HG03108 (cell line): ENCODE data around the gene TRPC3.
A peak's percentile ranks its signal among the peaks of the same experiment; 100 is the strongest.

Experiments
- ATAC-seq: cut with Tn5 transposase; IDR thresholded peaks from one replicate; pipeline ENCODE4 v1.9.1; 2021; ENCODE audit warnings: moderate library complexity; ENCODE audit not compliant: unreplicated experiment

TRPC3 gene

DNA sequence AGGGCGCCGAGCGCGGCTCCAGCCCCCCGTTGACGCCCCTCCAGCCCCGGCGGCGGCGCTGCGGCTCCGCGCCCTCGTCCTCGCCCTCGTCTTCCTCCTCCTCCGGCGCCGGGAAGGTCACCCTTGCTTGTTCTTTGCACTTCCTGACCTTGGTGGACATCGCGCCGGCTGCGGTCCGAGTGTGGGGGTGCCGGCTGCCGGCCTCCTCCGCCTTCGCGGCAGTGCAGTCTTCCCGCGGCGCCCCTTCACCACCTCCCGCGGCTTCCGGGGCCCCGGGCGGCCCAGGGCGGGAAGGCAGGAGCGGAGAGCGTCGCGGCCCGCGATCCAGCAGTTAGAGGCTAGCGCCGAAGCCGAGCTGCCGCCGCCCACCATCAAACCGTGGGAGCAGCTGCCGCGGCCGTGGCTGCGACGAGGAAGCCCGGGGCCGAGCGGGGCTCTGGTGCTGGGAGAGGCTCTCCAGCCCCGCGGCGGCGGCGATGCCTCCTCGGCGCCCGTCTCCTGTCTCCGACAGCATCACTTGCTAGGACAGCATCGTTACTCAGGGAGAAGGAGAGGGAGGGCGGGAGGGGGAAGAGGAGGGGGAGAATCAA is at the start of gene TRPC3:
Gene TRPC3, minus strand, starts transcription at position 540 of the 590 bp plus-strand sequence. Its CDS starts 380 bp downstream, at position 160.
- no peak for ATAC-seq

DNA sequence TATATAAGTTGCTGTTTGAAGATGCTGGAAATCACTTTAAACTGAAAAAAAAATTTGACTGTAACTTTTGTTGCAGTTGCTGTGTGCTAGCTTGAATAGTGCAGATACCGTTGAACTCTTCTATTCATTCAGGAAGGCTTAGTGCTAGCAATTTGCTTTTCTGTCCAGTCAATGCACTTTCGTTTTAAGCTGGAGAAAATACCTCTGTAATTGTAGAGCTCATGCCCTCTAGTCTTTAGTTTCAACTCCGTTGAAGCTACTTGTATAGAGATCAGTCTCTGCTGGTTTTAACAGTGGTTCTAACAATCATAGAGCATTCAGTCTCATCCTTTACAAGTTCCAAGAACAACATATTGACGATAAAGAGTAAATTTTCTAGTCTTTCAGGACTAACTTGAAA is 49.0 kb upstream of the TRPC3 start:
- no peak for ATAC-seq

DNA sequence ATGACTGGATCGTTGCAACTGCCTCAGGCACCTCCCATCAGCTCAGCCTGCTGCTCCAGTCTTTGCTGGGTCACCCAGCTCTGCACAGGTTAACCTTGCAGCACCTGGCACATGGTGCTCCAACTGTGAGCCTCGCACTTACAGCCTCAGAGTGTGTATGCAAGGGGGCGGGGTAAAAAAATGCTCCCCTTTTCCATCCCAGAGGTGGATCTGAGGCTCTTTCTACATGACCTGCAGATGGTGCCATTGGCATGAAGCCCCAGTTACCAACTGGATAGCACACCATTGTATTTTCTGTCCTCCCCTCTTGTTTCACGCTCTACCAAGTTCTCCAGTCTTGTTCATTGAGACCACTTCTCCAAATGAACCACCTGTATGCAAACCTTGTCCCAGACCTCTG is 46.2 kb upstream of the TRPC3 start:
- no peak for ATAC-seq

GRCh38 chr4:121995790-121996537 is 44.1 kb upstream of the TRPC3 start:
- ATAC-seq: no peak

DNA sequence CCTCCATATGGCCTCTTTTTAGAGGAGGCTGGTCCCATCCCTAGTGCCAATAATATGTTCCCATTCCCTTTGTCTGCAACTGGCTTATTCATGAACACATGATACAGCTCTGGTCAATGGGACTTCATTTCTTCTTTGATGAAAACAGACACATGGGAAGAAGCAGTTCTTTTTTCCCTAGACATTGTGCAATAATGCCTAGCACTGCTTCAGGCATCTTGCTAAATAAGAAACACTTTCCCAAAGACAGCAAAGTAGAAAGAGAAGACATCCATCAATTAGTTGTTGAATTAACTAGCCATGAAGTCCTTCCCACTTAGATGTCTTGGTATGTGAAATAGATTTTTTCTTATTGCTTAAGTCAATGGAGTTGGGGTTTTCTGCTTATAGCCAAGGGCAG is 40.1 kb upstream of the TRPC3 start:
- no peak for ATAC-seq

DNA sequence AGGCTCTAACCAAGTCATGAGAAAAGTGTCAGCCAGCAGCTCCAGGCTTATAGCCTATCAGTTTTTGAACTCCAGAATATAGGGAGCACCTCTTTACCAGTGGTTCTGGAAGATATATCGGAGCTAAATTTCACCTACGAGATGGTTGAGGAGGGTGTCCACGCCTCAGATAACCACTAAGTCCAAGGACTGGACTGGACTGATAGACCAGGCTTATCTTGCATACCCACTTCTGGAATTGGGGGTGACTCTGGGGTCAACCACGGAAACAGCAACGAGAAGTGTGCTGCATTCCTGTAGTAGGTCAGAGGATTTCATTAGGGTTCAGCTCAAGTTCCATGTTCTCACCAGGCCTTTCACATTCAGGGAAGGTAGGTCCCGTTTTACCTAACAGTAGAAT is 38.6 kb upstream of the TRPC3 start:
- no peak for ATAC-seq

DNA sequence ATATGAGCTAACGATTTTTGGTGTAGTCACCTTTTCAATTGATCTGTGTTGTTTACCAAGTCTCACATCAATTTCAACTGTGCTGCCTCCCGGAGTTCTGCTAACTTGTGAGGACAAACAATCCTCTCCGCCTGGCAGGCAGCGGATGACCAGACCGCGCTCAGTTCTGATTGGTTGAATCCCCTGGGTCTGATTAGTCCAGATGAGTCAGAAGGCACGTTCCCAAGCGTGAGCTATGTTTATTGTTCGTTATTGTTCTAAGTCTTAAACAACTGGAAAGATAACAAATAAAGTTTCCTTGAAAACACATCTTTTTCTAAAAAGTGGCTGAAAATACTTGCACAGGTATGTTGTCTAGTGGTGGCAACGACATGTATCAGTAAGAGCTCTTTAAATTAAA is 37.9 kb upstream of the TRPC3 start:
- ATAC-seq: no peak

DNA sequence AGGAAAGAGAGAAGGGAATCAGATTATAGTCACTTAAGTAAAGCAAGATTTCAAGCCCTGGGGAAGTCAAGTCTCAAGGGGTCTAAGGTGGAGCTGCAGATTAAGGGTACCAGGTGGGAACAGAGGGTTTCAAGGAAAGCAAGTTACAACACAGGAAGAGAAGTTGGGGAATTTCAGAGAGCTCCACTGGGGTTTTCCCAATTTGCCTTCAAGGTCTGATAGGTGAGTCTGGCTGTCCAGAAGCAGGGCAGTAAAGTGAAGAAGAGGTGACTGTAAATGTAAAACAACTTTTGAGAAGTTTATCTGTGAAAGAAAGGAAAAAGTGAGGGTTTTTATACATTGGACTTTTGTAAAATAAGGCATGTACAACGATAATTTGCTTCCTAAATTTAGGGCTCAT is 37.1 kb upstream of the TRPC3 start:
- ATAC-seq: no peak

DNA sequence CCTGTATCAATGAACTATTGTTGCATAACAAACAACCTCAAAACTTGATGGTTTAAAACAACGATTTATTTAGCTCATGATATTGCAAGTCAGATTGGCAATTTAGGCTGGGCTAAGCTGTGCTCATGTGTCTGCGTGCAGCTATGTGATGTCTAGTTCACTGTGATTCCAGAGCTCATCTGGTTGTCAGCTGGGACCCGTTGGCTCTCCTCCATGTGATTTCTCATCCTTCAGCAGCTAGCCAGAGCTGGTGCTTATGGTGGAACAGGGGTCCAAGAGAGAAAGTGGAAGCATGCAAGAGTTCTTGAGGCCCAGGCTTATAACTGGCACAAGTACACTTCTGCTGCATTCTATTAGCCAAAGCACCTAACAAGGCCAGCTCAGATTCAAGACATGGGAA is 28.8 kb upstream of the TRPC3 start:
- ATAC-seq: no peak

GRCh38 chr4:121978172-121978516 is 26.3 kb upstream of the TRPC3 start:
- ATAC-seq: peak; percentile 30

- ATAC-seq: peak; percentile 98
These were observed 25.7 kb upstream of the TRPC3 start for GRCh38 chr4:121977251-121978171.

GRCh38 chr4:121975784-121976183 is 23.9 kb upstream of the TRPC3 start:
- no peak for ATAC-seq

DNA sequence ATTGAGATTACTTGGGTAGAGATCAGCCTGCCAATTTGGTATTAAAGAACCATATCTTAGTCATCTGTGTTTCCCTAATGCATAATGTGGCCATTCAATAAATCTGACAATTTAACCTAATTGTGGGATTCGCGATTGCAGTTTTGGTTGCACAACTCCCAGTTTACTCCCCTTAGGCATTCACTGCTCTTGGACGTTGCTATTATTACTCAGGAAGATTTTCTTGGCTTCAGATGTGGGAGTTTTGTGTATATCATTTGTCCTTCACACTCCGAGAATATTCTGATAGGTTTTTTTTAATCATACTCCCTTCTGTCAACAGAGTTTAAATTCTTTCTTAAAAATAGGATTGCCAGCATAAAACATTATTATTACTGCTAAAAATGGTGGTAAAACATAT is 22.0 kb upstream of the TRPC3 start:
- ATAC-seq: no peak

GRCh38 chr4:121968859-121969258 is 17.0 kb upstream of the TRPC3 start:
- no peak for ATAC-seq

GRCh38 chr4:121964958-121965357 is 13.1 kb upstream of the TRPC3 start:
- no peak for ATAC-seq

DNA sequence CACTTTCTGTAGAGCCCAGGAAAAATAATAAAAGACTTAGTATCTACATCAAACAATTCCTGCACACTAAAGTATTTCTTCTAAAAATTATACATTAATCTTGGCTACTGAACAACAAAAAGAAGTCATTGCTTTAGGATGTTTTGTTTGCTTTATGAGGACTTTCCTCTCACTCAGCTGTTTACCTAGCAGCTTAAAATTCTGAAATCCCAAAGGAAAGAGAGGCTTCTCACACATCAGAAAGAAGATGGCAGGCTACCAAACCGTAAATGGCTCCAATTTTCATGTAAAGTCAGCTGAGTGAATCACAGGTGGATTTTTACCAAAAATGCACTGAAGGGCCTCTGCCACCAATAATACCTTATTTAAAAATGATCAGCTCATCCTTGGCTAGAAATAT is 9.0 kb upstream of the TRPC3 start:
- ATAC-seq: no peak

GRCh38 chr4:121958777-121959176 is 6.9 kb upstream of the TRPC3 start:
- ATAC-seq: no peak

GRCh38 chr4:121957266-121957665 is 5.4 kb upstream of the TRPC3 start:
- ATAC-seq: no peak

GRCh38 chr4:121953860-121954259 is 2.0 kb upstream of the TRPC3 start:
- ATAC-seq: no peak

DNA sequence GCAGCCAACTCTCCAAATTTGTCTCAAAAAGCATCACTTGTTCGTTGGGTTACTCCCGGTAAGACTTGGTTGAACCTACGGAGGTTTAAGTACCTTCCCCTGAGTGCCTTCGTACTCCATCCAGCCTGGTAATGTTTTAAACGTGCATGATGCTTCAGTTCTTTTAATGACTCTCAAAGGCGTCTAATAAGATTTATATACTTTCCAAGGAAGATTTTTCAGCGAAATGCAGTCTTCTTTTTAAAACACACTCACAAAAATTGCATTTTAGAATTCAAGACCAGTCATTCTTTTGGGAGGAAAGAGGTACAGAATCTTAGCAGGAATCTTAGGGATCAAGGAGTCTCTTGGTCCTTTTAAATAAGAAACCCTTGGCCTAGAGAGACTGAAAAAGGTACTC is 430 bp upstream of the TRPC3 start:
- no peak for ATAC-seq

DNA sequence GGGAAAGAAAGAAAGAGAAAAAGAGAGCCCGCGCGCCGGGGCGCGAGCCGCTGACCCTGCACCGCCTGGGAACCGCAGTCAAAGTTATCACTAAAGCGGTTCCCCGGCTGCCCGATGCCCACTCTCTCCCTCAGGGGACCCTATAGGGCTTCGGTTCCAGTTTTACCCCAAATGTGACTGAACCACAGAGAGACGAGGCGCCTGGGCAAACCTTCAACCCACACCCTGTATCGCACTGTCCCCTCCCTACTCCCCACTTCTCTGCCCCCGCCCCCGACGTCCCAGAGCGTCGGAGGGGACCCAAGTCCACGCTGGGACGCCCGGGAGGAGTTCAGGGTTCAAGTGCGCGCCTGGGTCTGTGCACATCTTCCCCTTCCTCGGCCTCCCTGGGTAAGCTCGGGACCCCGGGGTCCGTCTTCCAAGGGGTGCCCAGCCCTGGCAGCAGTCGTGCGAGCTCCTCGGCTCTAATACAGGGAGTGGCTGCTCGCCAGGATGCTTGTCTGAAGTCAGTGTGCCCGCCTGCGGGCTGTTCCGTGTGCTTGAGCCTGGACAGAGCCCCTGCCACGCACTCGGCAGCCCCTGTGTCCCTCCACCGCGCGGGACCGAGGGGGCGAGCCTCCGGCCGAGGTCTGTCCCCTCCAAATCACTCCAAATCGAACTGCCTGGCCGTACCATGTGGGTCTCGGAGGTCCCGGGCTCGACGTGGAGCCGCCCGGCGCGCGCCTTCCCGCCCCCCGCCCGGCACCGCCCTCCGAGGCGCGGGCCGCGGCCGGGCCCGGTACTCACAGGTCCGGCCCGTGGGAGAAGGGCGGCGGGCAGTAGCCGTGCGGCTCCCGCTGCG is 960 bp downstream of the TRPC3 start:
- ATAC-seq: no peak
